ENCODE measurements around the gene OR51B6. TPM values are rescaled to one million over a fixed set of nuclear protein-coding genes. Genes with fewer than 3 reads are reported as not detected.
"Not testable (repeated sequence)": the region's sequence is repeated elsewhere in the genome, so short reads cannot be mapped to it uniquely, and the experiment has no call there.

The OR51B6 gene
- not detected for polyA plus RNA-seq (ENCODE audit: insufficient read length)

GRCh38 chr11:5351208-5351607 lies at the start of gene OR51B6:
TSS of gene OR51B6 (plus strand) at chr11:5351508. CDS start at chr11:5351508, 0 bp downstream.
- DNase-seq: no peak

GRCh38 chr11:5301846-5302245 lies 49.5 kb upstream of the OR51B6 start, which contains the start of gene OR51B4:
TSS of gene OR51B4 (minus strand) at chr11:5301946. CDS start at chr11:5301946, 0 bp downstream.
- DNase-seq: no peak

DNA sequence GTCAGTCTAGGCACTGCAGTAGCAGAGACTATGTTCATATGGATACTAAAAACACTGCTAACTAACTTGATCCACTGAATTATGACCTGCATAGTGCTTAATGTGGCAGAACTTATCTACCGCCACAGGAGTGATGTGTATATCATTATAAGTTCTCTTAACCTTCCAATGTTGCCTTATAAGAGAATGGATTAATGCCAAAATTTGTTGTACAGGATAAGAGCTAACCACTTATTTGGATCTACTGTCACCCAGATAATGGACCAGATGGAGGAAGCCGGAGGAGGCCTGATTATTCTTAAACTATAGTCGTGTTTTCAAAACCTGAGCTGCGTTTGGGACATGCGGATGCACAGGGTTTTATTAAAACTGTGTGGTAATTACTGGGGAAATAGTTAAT lies 47.7 kb upstream of the OR51B6 start:
- DNase-seq: no peak

DNA sequence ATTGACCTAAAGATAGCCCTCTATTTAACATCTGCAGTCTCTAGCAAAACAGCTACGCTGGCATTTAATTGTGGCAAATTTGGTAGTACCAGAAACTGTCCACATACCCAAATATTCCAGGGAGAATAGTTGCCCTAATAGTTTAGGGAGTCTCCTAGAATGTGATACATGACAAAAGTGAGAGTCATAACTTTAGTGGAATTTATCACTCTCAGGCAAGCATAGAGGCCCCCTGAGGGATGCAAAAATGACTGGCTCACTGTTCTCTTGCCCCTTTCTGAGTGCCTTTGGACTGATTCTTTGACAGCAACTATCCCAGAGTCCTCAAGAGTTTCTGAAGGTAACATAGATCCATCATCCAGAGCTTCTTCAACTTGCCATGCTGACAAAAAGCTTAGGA lies 47.3 kb upstream of the OR51B6 start:
- DNase-seq: no peak

DNA sequence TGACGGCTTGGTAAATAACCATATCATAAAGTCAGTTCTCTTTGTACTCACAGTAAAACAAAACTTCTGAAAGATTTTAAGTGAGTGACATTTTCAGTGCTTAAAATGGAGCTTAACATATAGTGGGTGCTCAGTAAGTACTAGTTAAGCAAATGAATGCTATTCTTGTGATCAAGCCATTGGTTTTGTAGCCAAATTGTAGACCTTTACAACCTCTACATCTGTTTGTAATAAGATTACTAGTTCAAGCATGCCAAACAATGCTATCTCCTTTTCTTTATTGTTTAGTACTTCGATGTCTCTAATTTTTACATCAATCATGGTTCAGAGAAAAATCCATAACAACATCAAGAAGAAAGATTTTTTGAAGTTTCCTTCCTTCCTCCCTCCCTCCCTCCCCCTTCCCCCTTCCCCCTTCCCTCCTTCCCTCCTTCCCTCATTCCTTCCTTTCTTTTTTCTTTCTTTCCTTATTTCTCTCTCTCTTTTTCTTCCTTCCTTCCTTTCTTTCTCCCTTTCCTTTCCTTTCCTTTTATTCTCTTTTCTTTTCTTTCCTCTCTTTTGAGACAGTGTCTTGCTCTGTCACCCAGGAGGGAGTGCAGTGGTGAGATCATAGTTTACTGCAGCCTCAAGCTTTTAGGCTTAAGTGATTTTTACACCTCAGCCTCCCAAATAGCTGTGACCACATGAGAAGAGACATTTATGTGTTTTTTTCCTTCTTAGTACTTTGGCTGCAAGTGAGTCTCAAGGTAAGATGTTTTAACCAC lies 43.9 kb upstream of the OR51B6 start:
- DNase-seq: no peak

DNA sequence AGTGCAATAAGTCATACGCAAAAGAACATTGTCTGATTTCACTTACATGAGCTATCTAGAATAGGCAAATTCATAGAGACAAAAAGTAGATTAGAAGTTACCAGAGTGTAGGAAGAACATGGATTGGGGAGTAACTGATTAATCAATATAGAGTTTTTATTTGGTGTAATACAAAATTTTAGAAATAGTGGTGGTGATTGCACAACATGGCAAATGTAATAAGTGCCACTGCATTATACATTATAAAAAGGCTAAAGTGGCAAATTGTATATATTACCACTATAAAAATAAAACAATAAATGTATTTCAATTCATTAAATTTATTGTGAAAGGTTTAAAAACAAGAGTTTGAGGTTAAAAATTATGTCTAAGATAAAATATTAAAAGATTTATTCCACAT lies 40.9 kb upstream of the OR51B6 start:
- DNase-seq: no peak

DNA sequence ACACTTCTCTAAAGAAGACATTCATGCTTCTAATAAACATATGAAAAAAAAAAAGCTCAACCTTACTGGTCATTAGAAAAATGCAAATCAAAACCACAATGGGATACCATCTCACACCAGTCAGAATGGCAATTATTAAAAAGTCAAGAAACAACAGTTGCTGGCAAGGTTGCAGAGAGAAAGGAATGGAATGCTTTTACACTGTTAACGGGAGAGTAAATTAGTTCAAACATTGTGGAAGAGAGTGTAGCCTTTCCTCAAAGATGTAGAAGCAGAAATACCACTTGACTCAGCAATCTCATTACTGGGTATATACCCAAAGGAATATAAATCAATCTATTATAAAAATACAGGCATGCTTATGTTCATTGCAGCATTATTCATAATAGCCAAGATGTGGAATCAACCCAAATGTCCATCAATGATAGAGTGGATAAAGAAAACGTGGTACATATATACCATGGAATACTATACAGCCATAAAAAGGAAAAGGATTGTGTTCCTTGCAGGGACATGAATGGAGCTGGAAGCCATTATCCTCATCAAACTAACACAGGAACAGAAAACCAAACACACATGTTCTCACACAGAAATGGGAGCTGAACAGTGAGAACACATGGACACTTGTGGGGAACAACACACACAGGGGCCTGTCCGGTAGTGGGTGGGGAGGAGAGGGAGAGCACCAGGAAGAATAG lies 37.8 kb upstream of the OR51B6 start:
- DNase-seq: not testable (repeated sequence)

- no peak for DNase-seq
Measured at GRCh38 chr11:5317292-5317691, 34.0 kb upstream of the OR51B6 start.

DNA sequence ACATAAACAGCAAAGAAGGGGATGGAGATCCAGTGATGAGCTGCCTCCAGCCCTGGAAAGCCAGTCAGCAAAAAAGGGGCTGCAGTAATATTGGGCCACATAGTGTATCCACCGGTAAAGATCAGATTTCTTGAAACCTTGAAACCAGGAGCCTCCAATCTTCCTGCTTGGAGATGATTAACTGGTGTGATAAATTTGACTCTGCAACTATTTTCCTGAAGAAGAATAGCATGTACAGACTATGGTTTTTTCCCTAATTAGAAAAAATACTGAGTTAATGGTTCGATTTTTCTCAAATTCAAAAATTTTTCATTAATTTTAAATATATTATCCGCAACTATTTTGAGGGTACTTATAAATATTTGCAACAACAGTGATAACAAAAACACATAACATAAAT lies 27.1 kb upstream of the OR51B6 start, which contains the start of gene OR51B2:
Gene OR51B2 (minus strand): TSS at position 101 of the 400 bp plus-strand sequence. CDS start 0 bp downstream, at position 101.
- DNase-seq: no peak

GRCh38 chr11:5335170-5335569 lies 16.1 kb upstream of the OR51B6 start:
- no peak for DNase-seq

DNA sequence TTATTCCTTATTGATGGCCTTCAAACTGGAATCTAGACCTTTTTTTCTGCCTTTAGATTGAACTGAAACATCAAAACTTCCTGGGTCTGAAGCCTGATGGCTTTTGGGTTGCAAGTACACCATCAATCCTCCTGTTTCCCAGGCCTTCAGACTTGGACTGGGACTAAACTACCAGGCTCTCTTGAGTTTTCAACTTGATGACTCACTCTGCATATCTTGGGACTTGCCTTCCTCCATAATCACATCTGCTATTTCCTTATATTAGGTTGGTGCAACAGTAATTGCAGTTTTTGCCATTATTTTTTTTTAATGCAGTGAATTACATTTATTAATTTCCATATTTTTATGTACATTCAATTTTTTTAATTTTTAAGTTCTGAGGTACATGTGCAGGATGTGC lies 15.0 kb upstream of the OR51B6 start:
- no peak for DNase-seq

GRCh38 chr11:5337253-5337652 lies 14.1 kb upstream of the OR51B6 start:
- not testable (repeated sequence) for DNase-seq

DNA sequence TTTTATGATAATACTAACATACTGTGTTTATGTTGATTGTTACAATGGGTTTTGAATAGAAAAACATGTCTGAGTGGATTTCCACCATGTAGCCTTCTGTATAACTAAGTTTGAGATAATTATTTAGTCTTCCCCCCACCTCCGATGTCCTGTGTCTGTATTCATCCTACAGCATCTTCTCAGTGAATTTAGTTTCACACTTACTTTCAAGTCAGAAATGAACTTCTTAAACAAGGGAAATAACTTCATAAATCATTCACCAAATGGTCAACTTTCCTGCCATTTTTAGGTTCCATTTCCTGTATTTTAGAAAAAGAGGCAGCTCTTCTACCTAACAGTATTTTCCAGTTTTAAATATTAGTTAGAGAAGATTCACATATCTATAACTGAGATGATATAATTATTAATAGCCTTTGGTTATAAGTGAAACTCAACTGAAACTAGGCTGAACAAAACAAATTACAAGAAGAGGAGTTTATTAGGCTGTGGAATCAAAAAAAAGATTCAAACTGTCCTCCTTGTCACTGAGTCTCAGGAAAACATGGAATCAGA lies 11.5 kb upstream of the OR51B6 start:
- DNase-seq: no peak

DNA sequence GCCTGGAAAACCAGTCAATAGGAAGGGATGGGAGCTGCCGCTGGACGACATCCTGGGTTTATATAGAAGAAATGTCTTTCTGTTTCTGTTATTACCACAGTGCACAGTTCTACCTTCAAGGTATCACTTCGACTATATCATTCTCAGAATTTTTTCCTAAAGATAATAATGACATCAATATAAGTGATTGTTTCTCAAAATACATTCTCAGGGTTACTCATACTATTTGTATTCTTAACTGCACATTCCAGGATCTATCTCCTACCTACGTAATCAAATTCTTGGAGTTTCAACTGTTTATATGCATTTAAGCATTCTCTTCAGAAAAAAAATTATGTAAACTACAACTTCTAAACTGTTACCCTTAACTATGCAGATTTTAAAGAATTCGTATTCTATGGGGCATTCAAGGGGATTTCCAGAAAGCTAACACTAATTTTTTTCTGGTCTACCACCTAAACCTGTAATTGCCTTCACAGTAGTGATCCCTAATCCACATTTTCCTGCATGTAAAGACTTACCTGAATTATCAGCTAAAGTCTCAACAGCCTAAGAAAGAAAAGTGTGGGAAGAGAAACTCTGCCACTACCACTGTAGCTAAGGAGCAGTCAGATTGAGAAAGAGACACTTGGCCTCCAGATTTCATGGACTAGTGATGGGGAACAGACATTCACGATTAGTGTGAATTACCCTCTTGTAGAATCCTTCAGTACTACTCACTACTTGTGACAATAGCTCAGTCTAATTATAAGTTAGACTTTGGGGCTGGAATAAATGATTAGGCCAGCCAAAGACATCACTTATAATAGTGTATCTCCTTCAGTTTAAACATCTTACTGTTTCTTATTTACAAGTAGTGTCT lies 7.6 kb upstream of the OR51B6 start, which contains the start of gene OR51B5:
Gene OR51B5 (minus strand): TSS at position 51 of the 862 bp plus-strand sequence. CDS start 0 bp downstream, at position 51.
- no peak for DNase-seq

GRCh38 chr11:5345831-5346230 lies 5.5 kb upstream of the OR51B6 start:
- no peak for DNase-seq

DNA sequence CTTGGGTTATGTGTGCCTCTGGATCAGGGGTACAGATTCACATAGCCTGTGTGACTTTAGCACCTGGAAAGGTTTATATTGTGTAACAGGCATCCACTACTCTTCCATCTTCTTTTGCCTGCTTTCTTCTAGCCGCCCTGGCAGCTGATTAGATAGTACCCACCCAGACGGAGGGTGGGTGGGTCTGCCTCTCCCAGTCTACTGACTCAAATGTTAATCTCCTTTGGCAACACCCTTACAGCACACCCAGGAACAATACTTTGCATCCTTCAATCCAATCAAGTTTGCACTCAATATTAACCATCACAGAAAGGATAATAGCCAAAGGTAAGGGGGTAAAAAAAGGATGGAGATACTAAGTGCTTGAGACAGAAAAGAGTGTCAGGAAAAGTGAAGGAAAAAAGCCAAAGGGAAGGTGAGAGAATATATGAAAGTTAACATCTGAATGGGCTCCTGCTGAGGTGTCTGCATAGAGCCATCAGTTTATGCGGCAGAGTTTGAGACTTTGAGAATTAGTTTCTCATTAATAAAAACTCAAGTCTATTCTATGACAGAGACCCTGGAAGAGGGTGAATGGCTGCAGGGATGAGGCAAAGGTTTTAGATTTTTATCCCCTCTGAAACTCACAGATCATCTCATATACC lies 2.6 kb upstream of the OR51B6 start:
- DNase-seq: no peak

DNA sequence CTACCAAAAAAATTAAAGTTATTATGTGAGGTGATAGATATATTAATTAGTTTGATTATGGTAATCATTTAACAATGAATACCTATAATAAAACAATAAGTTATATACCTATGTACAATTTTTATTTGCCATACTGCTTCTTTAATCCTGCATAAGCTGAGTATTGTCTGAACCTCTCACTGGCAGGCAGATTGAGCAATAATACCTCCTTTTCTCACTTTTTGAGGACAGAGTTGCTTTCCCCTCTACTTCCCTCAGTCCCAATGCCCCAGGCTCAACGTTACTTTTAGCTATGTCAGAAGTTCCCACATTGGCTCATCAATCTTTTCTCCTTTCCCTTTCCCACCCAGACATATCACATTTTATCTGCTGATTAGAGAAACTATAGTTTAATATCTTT lies 1.8 kb upstream of the OR51B6 start:
- DNase-seq: no peak

DNA sequence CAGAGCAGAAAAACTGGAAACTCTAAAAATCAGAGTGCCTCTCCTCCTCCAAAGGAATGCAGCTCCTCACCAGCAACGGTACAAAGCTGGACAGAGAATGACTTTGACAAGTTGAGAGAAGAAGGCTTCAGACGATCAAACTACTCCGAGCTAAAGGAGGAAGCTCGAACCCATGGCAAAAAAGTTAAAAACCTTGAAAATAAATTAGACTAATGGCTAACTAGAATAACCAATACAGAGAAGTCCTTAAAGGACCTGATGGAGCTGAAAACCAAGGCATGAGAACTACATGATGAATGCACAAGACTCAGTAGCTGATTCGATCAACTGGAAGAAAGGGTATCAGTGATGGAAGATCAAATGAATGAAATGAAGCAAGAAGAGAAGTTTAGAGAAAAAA lies 4.7 kb downstream of the OR51B6 start:
- DNase-seq: not testable (repeated sequence)

- DNase-seq: no peak
Measured at GRCh38 chr11:5362017-5362625, 10.8 kb downstream of the OR51B6 start.

DNA sequence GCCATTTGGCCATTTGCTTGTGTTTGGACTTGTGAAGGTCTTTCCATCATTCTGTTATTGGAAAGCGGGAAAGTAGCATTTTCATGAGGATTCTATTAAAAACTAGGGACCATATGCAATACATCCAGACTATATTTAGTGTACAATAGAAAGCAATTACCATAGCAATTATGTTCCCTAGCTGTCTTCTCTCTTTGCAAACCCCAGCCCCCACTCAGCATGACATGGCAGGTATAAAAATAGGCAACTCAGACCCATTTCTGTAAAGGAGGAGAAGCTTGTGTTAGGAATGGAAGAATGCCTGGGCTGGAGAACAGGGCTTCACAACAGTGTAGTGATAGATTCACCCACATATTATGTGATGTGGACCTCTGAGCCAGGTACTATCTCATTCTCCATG lies 12.4 kb downstream of the OR51B6 start:
- no peak for DNase-seq

GRCh38 chr11:5364214-5364613 lies 12.9 kb downstream of the OR51B6 start:
- DNase-seq: no peak
